Stimulated activated CD8-positive, alpha-beta memory T cell treated with anti-CD3 and anti-CD28 coated beads, Interleukin-7, amount 100 ng/mL, for 4 hours (primary cell): ENCODE results near the gene C19orf85.
"Not testable (repeated sequence)": the region's sequence is repeated elsewhere in the genome, so short reads cannot be mapped to it uniquely, and the experiment has no call there.

Experiments used
- DNase-seq, 2 donors: peaks; one replicate each; pipeline ENCODE4 v3.0.0-alpha.2; 2020; ENCODE audit warnings: low read depth in 2 of 2

C19orf85 gene

DNA sequence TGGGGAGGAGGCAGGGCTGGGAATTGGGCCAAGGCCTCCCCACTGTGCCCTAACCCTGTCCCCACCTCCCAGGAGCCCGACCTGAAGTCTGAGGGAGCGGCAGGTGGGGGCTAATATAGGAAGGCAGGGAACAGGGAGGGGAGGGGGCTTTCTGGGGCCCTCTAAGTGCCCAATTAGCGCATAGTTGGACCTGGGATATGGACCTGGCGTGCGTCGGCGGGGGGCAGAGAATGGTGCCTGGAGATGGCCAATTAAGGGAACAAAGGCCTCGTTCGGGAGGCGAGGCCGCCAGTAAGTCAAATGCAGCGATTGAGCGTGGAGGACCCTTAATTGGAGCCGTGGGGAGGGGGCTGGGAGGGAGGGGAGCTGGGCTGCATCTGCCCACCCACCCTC is at the start of gene C19orf85:
Gene C19orf85 (minus strand): TSS at position 90 of the 393 bp plus-strand sequence. CDS start 197 bp downstream, outside the sequence.
- DNase-seq, result no peak

DNA sequence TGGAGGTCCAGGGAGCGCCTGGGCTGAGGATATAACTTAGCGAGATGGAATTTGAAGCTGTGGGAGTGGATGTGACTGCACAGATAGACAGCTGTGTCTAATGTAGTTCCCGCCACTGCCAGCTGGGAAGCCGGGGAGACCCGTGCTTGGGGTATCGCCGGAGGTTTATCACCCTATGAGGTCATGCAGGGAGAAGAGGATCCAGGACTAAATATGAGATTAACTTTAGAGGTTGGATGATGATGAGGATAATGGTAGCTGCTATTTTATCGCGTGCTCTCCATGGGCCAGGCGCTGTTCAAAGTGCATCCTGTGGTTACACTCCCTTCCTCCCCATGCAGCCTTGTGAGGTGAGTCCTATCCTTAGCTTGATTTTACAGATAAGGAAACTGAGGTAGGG is 43.6 kb upstream of the C19orf85 start:
- no peak for DNase-seq

DNA sequence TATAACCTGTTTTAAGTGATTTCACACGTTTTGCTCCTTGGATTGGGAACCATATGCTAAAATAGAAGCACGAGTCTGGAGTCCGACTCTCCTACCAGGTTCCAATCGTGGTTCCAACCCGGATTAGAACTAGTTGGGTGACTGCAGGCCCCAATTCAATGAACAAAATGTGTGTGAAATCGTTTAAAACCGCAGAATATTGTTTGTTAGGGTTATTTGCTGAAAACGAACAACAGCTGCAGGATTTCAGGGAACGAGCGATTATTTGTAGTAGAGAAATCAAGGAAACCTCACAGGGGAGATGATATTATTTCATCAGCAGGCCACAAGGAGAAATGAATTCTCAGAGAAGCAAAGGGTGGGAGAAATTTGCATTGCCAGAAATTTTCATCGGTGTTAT is 40.4 kb upstream of the C19orf85 start:
- no peak for DNase-seq

DNA sequence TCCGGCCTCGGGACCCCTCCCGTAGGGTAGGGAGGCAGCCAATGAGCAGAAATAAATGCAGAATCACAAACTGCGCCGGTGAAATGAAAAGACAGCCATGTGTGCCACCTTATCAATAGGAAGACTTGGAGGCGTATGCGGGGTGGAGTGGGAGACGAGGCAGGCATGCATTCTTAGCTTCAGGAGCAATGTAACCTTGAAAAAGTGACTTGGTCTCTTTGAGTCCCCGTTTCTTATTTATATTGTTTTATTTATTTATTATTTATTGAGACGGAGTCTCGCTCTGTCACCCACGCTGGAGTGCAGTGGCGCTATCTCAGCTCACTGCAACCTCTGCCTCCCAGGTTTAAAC is 39.7 kb upstream of the C19orf85 start:
- no peak for DNase-seq

DNA sequence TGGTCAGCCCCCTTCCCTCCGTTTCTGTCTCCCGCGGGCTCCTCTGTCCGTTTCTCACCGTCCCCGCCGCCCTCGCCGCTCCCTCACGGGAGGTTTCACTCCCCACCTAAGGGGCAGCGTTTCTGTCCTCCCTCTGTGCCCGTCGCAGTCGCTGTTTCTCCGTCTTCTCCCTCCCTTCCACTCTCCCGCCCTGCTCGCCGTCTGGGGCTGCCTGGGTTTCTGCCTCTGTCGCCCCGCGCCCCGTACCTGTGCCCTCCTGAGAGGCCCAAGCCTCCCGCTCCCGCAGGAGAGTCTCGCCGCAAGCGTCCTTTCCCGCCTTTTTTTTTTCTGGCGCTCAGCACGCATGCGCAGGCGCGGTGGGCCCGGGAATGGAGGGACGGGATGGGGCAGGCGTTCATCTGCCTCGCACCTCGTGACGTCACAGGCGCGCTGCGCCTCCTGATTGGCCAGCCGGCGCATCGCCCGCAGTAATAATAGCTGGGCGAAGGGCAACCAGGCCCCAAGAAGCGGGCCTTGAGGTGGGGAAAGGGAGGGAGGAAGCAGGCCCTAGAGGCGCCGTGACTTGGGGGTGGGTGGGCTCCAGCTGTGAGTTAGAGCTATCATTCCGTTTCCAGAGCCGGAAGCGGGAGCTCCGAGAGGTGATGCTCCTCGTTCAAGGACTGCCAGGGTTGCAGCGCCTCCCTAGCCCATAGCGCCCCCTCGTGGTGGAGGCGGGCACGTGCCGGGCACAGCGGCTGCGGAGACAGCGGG is 39.1 kb upstream of the C19orf85 start:
- peak; percentile 81 to 88 for DNase-seq

DNA sequence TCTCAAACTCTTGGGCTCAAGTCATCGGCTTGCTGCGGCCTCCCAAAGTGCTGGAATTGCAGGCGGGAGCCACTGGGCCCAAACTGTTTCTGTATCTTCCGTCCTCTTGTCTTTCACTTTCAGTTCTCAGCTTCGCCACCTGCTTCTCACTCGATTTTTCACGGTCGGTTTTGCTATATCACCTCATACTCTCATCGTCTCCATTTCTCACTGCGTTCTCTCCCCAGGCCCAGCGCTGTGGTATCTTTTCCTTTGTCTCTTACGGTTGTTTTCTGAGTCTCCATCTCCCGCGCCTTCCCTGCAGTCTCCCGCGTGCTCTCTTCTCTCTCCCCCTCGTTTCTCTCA is 38.6 kb upstream of the C19orf85 start:
- DNase-seq, result no peak

DNA sequence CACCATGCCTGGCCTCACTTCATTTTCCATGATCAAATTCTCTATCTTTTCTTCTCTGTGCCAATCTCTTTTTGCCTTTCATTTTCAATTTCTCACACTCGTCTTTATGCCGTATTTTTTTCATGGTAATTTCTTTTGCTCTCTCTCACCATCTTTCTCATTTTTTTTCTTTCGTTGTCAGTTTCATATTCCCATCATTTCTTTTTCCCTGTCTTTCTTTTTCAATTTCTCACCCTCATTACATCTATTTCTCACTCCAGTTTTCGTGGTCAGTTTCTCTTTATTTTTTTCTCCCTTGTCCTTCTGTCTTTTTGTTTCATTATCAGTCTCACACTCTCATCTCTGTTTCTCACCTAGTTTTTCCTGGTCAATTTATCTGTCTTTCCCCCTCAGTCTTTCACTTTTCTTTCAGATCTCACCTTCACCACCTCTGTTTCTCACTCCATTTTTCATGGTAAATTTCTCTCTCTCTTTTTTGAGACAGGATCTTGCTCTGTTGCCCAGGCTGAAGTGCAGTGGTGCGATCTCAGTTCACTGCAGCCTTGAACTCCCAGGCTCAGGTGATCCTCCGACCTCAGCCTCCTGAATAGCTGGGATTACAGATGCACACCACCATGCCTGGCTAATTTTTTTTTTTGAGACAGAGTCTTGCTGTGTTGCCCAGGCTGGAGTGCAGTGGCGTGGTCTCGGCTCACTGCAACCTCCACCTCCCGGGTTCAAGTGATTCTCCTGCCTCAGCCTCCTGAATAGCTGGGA is 37.8 kb upstream of the C19orf85 start:
- DNase-seq, result no peak

DNA sequence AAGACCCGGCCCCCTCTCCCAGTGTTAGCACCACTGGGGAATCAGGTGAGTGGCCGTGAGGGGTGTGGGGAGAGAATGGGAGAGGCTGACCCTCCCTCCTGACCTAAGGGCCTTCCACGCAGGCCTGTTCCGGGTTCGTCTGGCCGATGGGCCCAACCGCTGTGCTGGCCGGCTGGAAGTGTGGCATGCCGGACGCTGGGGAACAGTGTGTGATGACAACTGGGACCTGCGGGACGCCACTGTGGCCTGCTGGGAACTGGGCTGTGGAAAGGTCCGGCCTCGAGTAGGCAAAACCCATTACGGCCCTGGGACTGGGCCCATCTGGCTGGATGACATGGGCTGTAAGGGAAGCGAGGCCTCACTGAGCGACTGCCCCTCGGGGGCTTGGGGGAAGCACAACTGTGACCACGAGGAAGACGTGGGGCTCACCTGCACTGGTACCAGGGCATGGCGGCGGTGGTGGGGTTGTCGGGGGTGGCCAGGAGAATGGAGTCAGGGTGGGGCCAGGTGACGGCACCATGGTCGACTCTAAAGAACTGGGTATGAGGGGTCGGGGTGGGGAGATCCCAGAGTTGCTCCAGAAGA is 35.9 kb upstream of the C19orf85 start:
- no peak for DNase-seq

DNA sequence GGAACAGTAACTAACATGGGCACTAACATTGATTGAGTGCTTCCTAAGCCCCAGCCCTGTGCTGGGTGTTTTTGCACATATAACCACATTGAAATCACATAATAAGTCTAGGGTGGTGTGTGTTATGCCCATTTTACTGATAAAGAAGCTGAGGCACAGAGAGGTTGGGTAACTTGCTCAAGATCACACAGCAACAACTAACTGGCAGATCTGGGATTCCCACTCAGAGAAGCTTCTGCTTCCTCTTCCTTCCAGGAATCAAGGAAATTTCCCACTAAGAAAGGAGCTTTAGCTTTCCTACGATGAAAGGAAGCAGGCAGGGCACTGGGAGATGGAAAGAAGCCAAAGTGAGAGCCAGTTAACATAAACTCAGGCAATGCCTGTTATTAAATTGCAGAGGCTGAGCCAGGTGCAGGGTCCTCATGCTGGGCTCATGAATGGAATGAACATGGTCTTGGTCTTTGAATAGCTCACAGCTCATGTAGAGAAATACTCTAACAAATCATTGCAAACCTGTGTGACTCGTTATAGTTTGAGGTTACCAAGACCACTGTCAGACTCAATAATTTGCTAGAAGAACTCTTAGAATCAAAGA is 33.8 kb upstream of the C19orf85 start:
- DNase-seq, result no peak

DNA sequence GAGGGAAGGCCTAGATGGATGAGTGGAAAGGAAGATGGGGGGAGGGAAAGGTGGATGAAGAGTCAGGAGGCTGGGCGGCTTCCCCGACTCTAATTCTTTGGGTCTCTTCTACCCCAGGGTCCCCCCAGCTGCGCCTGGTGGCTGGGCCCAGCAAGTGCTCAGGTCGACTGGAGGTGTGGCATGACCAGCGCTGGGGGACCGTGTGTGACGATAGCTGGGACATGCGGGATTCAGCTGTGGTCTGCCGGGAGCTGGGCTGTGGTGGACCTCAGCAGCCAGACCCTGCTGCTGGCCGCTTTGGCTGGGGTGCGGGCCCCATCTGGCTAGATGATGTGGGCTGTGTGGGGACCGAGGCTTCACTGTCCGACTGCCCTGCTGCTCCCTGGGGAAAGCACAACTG is 33.2 kb upstream of the C19orf85 start:
- DNase-seq, result no peak

DNA sequence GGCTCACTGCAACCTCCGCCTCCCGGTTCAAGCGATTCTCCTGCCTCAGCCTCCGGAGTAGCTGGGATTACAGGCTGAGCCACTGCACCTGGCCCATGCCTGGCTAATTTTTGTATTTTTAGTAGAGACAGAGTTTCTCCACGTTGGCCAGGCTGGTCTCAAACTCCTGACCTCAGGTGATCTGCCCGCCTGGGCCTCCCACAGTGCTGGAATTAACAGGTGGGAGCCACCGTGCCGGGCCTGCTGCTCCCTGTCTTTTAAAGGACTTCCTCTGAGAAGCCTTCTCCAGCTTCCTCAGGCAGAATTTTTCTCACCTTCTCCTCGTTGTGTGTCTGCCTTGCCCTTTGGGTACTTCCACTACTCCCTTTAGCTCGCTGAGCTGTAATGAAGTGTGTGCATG is 32.3 kb upstream of the C19orf85 start:
- DNase-seq, result not testable (repeated sequence)

DNA sequence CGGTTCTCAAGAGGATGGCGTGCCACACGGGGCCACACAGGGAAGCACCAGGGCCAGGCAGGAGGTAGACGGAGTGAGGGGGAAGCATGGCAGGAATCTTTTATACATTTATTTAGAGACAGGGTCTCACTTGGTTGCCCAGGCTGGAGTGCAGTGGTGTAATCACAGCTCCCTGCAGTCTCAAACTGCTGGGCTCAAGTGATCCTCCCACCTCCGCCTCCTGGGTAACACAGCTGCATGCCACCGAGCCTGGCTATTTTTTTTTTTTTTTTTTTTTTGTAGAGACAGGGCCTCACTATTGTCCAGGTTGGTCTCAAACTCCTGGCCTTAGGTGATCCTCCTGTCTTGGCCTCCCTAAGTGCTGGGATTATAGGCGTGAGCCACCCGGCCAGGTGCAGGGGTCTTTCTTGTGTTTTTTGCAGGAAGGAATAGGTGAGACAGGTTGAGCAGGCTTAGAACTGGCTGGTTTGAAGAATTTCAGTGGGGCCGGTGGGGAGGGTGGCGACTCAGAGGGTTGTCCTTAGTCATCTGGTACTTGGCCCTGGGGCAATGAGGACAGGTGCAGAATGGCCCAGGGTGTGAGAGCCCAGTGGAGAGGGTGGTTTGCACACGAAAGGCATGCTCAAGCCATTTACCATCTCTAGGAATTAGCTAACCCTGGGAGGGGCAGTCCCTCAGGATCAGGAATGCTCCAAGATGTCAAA is 31.2 kb upstream of the C19orf85 start:
- DNase-seq, result no peak

DNA sequence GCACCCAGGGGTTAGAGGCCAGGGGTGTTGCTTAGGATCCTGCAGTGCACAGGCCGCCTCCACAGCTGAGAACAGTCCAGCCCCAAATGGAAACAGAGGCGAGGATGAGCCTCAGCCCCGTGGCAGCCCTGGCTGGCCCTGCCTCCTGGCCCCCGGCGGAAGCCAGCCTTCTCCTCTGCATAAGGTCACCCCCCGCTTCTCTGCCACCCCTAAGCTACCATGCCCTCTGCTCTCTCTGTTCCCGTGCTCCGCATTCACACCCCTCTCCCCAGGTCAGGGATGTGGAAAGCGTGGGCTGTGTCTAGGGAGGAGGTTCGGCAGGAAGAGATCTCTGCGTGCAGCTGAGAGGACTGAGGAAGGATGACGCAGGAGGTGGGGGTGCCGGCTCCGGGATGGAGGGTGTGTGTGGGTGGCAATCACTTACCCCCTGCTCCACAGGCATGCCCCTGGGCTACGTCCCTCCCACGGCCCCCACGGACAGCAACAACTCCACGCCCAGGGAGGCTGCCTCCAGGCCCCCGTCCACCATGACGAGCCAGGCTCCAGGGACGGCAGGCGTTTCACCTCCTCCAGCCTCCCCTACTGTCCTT is 29.7 kb upstream of the C19orf85 start:
- no peak for DNase-seq

DNA sequence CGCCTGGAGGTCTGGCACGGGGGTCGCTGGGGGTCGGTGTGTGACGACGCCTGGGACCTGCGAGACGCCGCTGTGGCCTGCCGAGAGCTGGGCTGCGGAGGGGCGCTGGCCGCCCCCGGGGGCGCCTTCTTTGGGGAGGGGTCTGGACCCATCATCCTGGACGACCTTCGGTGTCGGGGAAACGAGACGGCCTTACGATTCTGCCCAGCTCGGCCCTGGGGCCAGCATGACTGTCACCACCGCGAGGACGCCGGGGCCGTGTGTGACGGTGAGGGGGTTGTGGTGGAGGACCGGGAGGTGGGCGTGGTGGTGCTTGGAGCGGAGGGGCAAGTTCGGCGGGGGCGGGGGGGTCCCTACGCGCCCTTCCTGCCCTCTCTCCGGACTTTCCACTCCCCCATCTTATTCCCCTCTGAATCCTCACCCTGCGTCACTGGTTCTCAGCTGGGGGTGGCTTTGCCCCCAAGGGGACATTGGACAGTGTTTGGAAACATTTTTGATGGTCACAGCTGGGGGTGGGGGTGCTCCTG is 29.2 kb upstream of the C19orf85 start:
- DNase-seq, result no peak

DNA sequence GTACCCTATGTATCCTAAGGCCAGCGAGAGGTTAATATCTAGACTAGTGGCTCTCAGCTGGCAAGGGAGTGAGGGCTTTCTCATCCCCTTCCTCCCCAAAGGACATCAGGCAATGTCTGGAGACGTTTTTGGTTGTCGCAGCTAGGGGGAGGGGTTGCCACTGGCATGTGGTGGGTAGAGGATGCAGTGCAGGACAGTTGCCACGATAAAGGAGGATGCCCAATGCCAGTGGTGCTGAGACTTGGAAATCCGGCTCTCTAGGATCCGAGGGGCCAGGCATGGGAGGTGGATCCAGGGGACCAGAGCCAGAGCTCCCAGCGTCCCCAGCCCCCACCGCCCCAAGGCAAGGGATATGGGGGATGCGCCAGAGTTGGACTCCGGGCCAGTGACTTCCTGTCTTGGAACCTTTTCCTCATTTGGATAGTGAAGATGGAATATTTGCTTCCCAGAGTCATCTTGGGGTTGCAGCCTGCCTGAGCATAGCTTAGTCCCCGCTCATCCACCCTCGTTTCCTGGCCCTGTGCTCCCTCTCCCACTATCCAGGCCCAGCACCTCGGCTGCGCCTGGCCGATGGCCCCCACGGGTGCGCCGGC is 28.6 kb upstream of the C19orf85 start:
- DNase-seq, result no peak

DNA sequence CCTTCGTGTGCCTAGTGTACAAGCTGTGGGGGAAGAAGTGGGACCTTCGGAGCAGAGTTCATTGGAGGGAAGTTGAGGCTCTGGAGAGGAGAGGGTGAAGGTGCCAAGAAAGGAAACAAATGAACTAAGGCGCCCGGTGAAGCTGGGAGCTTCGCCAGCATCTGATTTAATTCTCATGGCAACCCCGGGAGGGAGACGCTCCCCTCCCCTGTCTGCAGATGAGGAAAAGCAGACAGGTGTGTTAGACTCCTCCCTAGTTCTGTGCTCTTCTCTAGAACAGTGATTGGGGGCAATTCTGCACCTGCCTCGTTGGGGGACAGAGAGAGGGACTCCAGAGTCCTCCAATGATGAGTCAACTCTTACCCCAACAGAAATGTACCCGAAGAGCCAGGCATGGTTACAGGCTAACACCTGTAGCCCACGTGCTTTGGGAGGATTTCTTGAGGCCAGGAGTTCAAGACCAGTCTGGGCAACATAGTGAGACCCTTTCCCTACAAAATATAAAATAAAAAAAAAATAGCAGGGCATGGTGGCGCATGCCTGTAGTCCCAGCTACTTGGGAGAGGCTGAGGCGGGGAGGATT is 27.9 kb upstream of the C19orf85 start:
- no peak for DNase-seq

DNA sequence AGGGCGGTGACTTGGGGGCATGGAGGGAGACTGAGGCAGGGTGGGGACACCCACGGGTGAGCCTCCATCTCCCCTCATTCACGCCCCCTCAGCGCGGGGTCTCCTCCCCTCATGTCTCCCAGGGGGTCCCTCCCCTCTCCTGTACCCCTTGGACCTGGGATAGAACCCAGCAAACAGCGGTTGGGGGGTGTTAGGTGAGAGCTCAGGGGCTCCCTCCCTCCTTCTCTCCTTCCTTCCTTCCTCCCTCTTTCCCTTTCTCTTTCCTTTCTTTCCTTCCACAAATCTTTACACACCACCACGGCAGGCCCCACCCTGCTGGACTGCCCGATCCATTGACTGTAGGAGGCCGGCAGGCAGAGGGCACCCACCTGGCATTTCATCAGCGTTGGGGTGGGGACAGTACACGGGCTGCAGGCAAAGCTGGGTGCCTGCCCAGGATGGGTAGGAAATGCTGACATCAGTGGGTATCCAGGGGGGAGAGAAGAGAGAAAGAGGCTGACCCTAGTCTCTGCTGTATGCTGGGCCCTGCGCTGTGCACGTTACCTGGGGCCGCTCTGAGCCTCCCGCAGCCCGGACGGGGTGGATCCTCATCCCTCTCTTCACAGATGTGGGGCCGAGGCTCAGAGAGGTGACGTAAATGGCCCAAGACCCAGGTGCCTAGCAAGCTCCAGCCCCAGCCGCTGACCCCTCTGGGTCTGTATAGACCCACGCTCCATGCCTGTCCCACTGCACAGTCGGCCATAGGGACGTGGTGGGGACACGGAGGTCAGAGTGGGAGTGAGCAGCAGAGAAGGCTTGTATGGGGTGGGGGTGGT is 27.2 kb upstream of the C19orf85 start:
- no peak for DNase-seq

DNA sequence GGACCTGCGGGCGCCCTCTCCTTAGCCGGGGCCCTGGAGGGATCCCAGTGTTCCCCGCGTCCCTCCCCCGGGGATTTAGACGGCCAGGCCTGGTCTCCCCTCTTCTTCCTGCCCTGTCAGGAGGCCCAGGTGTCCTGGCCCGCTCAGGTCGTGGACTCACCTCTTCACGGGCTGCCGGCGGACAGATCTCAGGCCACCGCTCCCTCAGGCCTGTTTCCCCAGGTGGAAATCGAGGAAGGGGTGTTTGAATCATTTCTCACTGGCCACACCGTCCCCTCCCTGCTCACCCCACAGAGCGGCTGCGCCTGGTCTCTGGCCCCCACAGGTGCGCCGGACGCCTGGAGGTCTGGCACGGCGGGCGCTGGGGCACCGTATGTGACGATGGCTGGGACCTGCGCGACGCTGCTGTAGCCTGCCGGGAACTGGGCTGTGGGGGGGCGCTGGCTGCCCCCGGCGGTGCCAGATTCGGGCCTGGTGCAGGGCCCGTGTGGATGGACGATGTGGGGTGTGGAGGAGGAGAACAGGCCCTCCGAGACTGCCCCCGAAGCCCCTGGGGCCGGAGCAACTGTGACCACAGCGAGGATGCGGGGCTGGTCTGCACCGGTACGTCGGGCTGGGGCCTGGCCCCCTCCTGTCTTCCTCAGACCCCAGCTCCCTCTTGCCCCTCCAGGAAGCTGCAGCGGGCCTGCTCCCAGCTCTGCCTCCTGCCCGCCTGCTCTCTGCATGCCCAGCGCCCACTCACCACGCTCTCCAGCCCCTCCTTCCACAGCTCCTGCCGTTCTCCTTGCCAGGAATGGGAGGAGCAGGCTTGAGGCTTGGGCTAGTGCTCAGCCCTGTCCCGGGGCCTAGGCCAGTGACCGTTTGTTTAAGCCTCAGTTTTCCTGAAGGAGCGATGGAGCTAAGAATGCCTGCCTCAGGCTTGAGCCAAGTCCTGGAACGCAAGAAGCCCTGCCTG is 26.2 kb upstream of the C19orf85 start:
- DNase-seq, result no peak
